Stimulated activated CD4-positive, alpha-beta T cell treated with anti-CD3 and anti-CD28 coated beads, Interleukin-4, amount 100 ng/mL, for 48 hours (primary cell): ENCODE measurements around the gene CACNB4.
"Not testable (repeated sequence)": the region's sequence is repeated elsewhere in the genome, so short reads cannot be mapped to it uniquely, and the experiment has no call there.

Experiments used
- DNase-seq, 2 donors: peaks; one replicate each; pipeline ENCODE4 v3.0.0-alpha.2; 2020; ENCODE audit warnings: low read depth in 2 of 2

Gene CACNB4

DNA sequence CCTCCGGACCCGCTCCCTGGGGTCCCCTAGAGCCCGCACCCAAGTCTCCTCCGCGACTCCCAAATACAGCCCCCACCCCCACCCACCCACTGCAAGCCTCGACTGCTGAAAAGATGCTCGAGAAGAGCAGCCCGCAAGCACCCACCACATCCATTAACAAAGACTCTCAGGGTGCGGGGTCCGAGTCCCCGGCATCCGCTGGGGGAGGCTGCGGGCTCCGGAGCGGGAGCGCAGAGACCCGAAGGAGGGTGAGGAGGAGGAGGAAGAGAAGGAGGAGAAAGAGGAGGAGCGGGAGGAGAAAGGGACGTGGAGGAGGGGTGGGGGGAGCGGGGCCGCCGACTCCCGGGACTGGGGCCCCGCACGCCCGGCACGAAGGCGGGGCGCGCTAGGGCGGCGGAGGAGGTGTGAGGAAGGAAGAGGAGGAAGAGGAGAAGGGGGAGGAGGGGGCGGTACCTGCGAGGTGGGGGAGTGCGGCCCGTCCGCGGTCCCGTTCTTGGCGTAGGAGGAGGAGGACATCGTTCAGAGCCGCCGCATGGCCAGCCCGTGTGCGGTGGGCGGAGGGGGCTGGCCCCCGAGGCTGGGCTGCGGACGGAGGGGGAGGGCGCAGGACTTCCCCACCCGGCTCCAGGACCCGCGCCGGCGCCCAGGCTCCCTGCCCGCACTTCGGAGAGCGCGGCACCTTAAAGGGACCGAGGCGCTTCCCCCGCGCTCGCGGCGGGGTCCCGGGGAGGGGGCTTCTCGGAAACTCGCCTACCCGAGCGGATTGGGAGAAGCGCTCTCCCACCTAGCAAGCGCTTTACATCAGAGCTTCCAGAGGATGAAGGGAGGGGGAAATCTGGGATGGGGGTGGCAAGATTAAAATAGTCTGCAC, at the start of gene CACNB4:
TSS of gene CACNB4 (minus strand) at position 549 of the 871 bp plus-strand sequence.
- no peak for DNase-seq

DNA sequence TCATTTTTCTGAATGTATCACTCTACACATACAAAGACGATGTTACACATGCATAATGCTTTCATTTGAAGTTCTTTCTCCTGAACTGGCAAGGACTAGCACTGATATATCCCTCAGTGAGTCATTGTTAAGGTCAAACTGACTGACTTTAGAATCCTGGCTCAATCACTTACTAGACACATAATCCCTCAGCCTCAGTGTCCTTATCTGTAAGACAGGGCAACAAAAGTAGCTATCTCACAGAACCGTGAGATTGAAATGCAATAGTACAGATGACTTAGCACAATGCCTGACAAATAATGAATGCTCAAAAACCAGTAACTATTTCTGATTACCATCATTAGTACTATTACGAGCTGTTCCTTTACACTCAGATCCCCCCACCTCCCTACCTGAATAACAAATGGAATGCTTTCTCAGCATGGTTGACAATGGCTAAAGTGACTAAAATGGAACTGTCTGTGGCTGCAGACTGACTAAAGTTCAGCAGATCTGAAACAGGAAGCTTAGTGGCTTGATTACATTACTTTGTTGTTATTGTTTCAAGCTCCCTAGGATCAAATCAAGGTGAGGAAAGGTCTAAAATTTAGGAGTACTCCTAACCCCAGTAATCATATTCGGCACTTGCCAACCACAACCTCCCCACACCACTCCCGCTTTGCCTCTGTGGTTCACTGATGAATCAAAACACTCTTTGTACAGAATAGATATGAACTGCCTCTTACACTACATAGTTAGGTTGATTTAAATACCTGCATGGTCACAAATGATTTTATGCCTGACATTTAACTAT, 35.8 kb upstream of the CACNB4 start:
- peak; percentile 2 to 8 for DNase-seq

DNA sequence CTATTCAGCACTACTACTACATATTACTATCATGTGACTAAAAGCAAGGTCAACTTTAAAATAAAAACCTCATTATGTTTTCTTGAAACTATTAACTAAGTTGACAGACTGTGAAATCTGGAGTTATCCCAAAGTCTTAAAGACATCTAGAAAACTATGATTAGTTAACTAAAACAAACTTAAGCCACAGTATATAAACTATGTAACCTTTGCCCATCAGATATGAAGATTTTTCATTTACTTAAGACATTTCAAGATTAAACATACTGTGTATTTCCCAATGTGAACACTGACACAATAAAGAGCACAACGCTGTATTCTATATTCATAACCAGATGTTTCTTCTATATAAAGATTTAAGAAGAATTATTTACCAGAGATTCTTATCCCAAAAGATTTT, 33.5 kb upstream of the CACNB4 start:
- DNase-seq, result no peak

DNA sequence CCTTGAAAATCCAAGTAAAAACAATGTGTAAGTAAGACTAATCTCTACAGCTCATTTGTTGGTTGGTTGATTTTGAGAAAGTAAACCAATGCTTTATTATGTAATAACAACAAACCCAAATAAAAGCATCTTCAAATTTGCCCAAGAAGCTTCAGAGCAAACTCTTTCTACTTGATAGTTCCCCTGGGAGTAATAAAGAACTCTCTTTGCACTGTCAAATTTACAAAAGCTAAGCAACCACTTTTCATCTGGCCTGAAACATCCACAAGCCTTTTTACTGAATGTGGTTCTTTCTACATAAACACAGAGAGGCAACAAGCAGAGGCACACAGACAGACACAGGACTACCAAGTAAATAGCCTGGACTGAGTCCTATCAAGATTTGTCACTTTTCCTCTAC, 28.8 kb upstream of the CACNB4 start:
- no peak for DNase-seq

DNA sequence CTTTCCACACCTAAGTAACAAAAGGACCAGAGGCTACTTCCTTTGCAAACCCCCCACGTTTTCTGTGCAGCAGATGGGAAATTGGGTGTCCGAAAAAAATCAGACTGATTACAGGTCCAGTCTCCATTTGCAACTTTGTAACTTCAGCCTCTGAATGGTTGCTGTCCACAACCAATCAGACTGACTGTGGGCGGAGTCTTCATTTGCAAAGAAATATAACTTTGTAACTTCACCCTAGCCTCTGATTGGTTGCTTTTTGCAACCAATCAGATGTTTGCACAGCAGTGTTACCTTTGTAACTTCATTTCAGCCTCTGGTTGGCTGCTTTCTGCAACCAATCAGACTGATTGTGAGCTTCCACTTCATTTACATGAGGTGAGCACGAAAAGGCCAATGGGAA, 27.8 kb upstream of the CACNB4 start:
- no peak for DNase-seq

DNA sequence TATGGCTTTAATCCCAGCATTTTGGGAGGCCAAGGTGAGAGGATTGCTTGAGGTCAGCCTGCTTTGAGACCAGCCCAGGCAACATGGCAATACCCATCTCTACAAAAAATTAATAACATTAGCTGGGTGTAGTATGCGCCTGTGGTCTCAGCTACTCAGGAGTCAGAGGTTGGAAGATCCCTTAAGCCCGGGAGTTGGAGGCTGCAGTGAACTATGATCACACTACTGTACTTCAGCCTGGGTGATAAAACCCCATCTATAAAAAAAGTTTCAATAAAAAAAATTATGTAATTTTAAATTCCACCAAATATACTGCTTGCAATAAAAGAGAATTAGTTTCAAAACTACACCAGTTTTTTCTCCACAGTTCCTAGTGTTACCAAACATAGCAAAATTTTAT, 23.3 kb upstream of the CACNB4 start:
- no peak for DNase-seq

DNA sequence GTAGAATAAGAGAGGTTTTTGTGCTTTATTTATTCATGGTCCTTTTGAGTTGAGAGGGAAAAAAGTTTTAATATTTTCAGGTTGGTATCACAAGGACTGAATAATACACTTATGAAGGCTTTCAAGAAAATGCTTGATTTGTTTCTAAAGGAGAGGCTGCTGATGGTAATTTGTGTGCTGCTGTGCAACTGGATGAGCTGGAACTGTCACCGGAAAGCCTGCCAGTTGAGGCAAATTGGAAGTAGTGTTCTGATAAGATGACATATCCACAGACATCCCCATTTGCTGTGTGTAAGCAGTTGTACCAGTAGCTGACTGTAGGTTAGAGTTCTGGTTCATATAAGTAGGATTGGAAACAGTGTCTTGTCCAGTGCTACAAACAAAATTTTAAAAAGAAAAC, 21.6 kb upstream of the CACNB4 start:
- DNase-seq, result no peak

DNA sequence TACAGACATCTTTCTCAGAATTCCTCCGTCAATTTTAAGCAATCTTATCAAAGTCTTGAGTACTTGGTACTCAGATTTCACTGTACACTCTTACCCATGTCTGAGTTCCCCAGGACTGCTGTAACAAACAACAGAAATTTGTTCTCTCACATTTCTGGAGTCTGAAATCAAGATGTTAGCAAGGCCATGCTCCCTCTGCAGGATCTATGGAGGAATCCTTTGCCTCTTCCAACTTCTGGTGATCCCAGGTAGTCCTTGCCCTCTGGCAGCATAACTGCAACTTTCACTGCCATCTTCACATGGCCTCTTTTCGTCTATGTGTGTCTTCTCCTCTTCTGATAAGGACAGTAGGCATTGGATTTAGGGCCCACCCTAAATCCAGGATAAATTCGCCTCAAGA, 17.1 kb upstream of the CACNB4 start:
- DNase-seq, result no peak

DNA sequence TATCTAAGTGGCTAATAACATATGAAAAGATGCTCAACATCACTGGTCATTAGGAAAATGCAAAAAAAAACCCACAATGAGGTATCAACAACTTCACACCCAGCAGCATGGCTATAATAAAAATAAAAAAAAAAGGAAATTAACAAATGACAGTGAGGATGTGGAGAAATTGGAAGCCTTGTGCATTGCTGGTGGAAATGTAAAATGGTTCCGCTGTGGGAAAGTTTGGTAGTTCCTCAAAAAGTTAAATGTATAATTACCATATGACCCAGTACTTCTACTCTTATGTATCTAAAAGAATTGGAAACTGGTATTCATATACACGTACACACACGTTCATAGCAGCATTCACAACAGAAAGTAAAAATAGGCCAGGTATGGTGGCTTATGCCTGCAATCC, 15.5 kb upstream of the CACNB4 start:
- DNase-seq, result no peak

DNA sequence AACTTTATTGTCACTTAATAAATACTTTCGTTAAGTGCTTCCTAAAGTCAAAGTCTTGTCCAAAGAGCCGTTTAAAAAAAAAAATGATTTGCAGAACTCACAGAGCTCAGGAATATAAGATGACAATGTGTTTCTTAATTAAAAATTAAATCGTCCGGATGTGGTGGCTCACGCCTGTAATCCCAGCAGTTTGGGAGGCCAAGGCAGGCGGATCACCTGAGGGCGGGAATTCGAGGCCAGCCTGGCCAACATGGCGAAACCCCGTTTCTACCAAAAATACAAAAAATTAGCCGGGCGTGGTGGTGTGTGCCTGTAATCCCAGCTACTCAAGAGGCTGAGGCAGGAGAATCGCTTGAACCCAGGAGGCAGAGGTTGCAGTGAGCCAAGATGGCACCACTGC, 8.3 kb upstream of the CACNB4 start:
- DNase-seq, result not testable (repeated sequence)

DNA sequence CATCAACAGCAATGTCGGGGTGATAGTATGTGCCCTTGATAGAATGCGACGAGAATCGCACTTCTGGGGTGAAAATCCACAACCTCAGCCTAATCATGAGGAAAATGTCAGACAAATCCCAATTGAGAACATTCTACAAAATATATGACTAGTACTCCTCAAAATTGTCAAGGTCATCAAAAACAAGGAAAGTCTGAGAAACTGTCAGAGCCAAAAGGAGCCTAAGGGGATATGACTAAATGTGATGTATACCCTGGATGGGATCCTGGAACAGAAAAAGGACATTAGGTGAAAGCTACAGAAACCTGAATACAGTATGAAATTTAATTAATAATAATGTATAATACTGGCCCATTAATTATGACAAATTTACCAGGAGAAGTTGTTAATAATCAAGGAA, 7.6 kb upstream of the CACNB4 start:
- no peak for DNase-seq

DNA sequence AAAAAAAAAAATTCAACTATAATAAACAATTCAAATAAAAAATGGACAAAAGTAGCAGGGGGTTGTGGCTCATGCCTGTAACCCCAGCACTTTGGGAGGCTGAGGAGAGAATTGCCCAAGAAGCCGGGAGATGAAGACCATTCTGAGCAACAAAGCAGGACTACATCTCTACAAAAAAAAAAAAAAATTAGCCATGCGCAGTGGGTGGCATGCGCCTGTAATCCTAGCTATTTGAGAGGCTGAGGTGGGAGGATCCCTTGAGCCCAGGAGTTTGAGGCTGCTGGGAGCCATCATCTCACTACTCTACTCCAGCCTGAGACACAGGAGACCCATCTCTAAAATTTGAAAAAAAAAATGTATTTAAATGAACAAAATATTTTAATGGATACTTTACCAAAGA, 4.4 kb upstream of the CACNB4 start:
- DNase-seq, result no peak

DNA sequence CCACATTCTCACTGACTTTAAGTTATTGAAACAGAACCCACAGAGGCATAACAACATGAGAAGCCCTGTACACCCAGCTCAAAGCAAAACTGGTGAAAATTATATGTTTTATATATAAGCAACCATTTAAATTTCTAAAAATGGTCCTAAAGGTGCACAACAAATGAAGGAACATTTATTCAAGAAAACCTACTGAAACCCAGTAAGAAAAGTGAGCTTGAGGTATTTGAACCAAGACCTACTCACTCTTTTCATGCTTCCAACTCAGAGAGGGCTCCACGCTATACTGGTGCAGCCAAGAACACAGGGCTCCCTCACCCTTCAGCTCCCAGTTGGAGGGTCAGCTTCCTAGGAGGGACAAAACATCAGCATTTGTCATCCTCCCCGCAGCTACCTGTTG, 2.1 kb upstream of the CACNB4 start:
- DNase-seq, result no peak

DNA sequence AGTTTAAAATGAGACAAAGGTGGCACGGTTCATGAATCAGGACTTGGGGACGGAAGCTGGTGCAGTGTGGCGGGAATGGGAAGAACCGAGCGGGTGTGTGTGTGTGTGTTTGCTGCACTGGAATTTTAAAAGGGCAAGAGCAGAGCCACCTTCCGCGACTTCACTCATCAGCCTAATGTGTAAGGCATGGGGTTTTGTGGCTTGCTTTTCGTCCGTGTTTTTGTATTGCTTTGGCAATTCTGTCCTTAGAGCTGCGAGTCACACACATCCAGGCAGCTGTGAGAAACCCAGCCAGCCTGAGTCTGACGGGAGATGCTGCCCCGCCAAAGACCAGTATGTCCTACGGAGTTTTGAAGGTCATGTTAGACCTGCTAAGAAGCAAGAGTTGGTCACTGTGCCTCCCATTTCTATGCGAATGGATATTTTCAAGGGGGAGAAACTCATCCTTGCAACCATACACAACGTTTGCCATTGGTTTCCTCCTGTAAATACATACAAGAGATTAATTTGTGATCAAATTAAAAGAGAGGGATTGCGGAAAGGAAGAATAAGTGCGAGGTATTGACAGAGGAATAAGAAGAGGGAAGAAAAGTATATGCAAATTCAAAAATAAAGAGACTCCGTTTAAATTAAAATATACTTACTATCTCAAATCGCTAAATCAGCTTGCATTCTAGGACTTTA, 665 bp upstream of the CACNB4 start:
- DNase-seq, result no peak

DNA sequence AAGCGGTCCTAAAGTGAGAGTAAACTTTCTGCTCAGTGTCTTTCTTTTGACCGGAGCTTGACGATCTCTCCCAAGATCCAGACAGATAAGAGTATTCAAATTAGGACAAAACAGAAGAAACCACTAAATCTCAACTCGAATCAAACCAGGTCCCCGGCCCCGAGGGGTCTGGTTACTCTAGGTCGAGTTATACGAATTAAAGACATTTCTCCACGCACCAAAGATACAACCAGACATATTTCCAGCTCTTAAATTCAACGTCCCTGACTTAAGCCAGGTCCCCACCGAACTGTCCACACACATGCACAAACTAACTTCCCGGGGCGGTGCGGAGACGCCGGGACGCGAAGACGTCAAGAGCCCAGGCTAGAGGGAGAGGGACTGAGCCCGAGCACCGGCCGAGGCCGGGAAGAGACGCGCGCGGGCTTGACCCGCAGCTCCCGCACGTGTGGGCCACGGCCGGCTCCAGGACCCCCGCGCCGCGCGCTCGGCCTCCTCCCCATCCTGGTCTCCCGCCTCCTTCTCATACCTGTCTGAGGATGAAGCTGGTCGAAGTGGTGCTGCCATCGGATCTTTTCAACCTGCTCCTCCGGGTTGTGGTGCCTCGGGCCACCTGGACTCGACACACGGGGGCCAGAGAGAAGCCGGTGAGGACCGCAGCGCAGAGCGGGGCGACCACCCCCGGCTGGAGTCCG, 896 bp downstream of the CACNB4 start:
- DNase-seq, result no peak

DNA sequence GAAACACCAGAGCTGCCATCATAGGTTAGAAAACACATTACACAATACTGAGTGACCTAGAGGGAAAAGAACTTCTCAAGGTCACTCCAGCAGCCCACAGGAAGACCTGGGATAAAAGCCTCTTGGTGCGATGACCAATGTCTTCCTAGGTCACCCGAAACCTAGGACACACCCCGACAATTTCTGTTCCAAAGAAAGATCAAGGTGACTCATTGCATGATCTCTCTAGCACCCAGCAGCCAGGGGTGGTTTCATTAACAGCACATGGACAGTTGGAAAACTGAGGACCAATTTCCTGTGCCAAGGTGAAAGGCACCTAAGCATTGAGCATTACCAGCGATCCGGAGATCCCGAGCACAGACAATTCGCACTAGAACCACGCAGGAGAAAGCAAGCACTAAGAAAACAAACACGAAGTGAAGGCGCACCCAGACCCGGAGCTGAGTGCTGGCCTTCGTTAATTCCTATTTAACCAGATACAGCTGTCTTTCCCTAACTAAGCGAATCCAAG, 1.5 kb downstream of the CACNB4 start:
- DNase-seq, result no peak

DNA sequence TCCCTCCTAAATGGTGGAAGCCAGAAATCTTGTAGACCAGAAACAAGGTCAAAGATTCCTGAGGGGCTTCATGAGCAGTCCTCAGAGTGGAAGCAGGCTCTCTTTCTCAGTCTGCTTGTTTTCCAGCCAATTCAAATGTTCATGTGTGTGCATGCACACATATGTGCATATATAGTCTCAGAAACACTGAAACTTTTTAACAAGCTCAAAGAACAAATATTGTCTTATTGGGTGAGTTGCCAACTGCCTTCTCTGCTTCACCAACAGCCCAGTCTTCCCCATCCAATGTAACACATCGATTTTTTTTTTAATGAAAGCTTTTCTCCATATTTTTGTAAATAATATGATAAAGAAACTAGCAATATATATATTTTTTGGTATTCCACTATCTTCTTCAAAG, 3.7 kb downstream of the CACNB4 start:
- no peak for DNase-seq

DNA sequence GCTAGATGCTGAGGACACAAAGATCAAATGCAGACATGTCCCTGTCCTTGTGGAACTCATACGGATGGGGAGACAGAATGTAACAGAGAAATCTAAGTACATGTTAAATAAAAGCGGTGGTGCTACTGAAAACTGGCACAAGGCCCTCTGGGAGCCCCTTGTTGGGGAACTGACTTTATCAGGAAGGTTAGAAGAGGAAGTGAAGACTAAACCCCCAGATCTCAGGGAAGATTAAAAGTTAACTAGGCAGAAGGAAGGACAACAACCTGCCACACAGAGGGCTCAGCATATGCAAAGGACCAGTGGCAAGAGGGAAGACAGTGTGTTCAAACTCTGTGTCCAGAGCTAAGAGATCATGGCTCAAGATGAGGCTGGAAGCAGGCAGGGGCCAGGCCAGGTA, 4.8 kb downstream of the CACNB4 start:
- DNase-seq, result no peak

DNA sequence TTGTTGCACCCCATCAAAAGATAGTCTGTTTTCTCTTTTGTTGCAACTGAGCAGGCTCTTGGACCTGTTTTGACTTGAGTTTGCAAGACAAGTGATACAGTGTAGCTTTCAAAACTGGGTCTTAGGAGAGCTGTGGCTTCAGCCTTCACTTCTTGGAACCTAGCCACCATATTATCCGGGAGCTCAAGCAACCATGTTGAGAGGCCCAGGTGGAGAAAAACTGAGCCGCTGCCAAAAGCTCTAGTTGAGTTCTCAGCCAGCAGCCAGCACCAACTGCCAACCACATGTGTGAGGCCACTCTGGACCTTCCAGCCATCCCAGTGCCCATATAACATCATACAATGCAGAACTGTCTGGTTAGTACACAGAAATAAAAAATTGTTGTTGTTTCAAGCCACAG, 5.4 kb downstream of the CACNB4 start:
- DNase-seq, result no peak

DNA sequence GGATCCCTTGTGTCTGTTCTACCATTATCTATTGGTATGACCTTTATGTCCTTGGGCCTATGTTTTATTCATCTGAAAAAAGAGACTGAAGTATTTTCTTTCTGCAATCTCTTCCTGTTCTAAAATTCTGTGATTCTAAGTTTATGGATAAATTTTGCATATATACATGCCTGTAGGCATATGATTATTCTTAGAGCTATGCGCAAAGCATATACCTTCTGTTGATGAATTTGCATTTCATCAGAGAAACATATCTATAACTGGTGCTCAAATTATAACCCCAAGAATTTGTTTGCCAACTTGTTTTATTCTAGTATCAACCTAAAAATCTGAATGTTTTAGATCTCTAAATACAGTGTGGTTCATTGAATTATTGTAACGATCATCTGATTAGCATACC, 6.7 kb downstream of the CACNB4 start:
- no peak for DNase-seq

DNA sequence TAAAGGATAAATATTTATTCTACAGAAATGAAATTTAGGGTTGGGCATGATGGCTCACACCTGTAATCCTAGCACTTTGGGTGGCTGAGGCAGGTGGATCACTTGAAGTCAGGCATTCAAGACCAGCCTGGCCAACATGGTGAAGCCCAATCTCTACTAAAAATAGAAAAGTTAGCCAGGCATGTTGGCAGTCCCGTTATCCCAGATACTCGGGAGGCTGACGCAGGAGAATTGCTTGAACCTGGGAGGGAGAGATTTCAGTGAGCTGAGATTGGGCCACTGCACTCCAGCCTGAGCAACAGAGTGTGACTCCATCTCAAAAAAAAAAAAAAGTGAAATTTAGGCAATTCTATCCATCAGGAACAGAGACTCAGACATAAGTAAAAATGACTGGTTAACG, 8.1 kb downstream of the CACNB4 start:
- not testable (repeated sequence) for DNase-seq

DNA sequence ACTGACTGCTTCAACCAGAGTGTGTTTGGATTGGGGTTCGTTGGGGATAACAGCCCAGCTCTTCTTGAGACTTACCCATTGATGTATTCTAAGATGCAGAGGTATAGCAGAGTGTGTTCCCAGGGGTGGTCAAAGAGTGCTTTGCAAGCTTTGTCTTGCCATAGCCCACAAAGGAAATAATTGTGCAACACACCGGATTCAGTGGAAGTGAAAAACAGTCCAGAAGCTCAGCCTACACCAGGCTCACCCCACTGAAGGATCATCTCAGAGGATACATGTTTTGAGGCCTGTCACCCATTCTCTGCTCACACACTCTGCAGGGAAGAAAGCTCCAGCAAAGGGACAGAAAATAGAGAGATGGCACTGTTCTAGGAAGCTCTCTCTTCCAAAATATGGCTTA, 9.6 kb downstream of the CACNB4 start:
- DNase-seq, result no peak
